GM12878 (cell line): ENCODE measurements around the gene MAP3K7. TPM values are rescaled to one million over a fixed set of nuclear protein-coding genes. Genes with fewer than 3 reads are reported as not detected.

Experiments used
- ATAC-seq: fragments of 200-7000 bp; cut with Tn5 transposase; 3 replicates; pipeline ENCODE4 v1.9.1; 2020; ENCODE audit warnings: mild to moderate bottlenecking, moderate library complexity
- BruUV-seq: library from RNA; stranded (reverse); fragments of 400-500 nt; replicated peaks from 2 replicates; lab custom pipeline; 2021; lab: Mats Ljungman, UMichigan
- CTCF ChIA-PET: fragments of 300-600 bp; sonication (Branson Sonifier 250); formaldehyde crosslinking; extraction: SDS; loops from one replicate; lab custom pipeline; 2021; ENCODE audit warnings: inconsistent platforms; lab: Yijun Ruan, JAX
- POLR2A ChIA-PET: fragments of 350-600 bp; formaldehyde crosslinking; extraction: SDS; loops from one replicate; lab custom pipeline; 2021; ENCODE audit warnings: inconsistent platforms; lab: Charles Lee
- RAD21 ChIA-PET: fragments of 300-600 bp; sonication (Branson Sonifier 250); formaldehyde crosslinking; loops from one replicate; lab custom pipeline; 2023; ENCODE audit warnings: antibody characterized with exemption; ENCODE audit not compliant: unreplicated experiment; lab: Charles Lee
- SMC1A ChIA-PET: fragments of 300-600 bp; sonication (Branson Sonifier 250); formaldehyde crosslinking; loops from one replicate; lab custom pipeline; 2023; ENCODE audit not compliant: unreplicated experiment, uncharacterized antibody; lab: Charles Lee
- DNase-seq: peaks from one replicate; pipeline ENCODE4 v3.0.0-alpha.2; 2011; ENCODE audit warnings: low read depth, low spot score
- FAIRE-seq: peaks from 3 replicates; lab custom pipeline; 2011; peaks lifted over from hg19 to GRCh38; lab: Jason Lieb, UNC
- H2AFZ ChIP-seq: 2 replicates; pipeline ENCODE4 v1.6.0; 2011; ENCODE audit warnings: low read depth, low read length, control low read depth; ENCODE audit not compliant: control insufficient read depth
- H3K27ac ChIP-seq: 2 replicates; pipeline ENCODE4 v1.5.1; 2011; ENCODE audit warnings: control low read depth; ENCODE audit not compliant: control insufficient read depth, insufficient read depth
- H3K27me3 ChIP-seq, 2 experiments: replicated peaks in 1 of 2; 2 replicates each; pipeline versions ENCODE4 v1.6.0 to v1.6.1; 2011; ENCODE audit warnings: low read length in 1 of 2; ENCODE audit not compliant: control insufficient read depth in 2 of 2, insufficient read depth in 2 of 2
- H3K36me3 ChIP-seq, 2 experiments: 2 replicates each; pipeline ENCODE4 v1.5.1; 2011; ENCODE audit warnings: low read length in 1 of 2; ENCODE audit not compliant: control insufficient read depth in 2 of 2, insufficient read depth in 2 of 2
- H3K4me1 ChIP-seq: 2 replicates; pipeline ENCODE4 v1.6.1; 2011; ENCODE audit warnings: mild to moderate bottlenecking, low read length, moderate library complexity, mixed read lengths; ENCODE audit not compliant: control insufficient read depth, insufficient read depth
- H3K4me2 ChIP-seq: 2 replicates; pipeline ENCODE4 v1.6.0; 2011; ENCODE audit warnings: control low read depth; ENCODE audit not compliant: control insufficient read depth, insufficient read depth
- H3K4me3 ChIP-seq: fragments of 200-600 bp; sonication (generic); 2 replicates; pipeline ENCODE4 v1.5.1; 2016
- H3K79me2 ChIP-seq: 2 replicates; pipeline ENCODE4 v1.6.0; 2011; ENCODE audit warnings: low read length; ENCODE audit not compliant: control insufficient read depth, insufficient read depth
- H3K9ac ChIP-seq: 2 replicates; pipeline ENCODE4 v1.8.0; 2011; ENCODE audit warnings: low read length, control low read depth, mixed read lengths; ENCODE audit not compliant: control insufficient read depth, insufficient read depth
- H3K9me3 ChIP-seq: replicated peaks from 3 replicates; pipeline ENCODE4 v1.5.1; 2011; ENCODE audit warnings: mild to moderate bottlenecking, low read length; ENCODE audit not compliant: control insufficient read depth, insufficient read depth
- H4K20me1 ChIP-seq: 2 replicates; pipeline ENCODE4 v1.6.0; 2011; ENCODE audit not compliant: control insufficient read depth, insufficient read depth
- ASH2L ChIP-seq: fragments of 300-600, 200-600 bp; sonication (generic); IDR thresholded peaks from 2 replicates; pipeline ENCODE4 v1.6.1; 2017; ENCODE audit warnings: low read depth, mild to moderate bottlenecking, borderline replicate concordance
- BHLHE40 ChIP-seq, 2 experiments: fragments of 450-650 bp in 1 of 2; IDR thresholded peaks; 2 replicates each; pipeline ENCODE4 v1.6.1; 2011 to 2017; ENCODE audit warnings: low read depth in 2 of 2, borderline replicate concordance in 1 of 2, improper control_type of control experiment in 1 of 2, low read length in 1 of 2, mild to moderate bottlenecking in 1 of 2
- CEBPZ ChIP-seq: fragments of 150-350 bp; IDR thresholded peaks from 2 replicates; pipeline ENCODE4 v1.6.1; 2016; ENCODE audit warnings: low read depth, low read length
- KLF5 ChIP-seq: fragments of 450-650 bp; IDR thresholded peaks from 2 replicates; pipeline ENCODE4 v1.6.1; 2014; ENCODE audit warnings: mild to moderate bottlenecking; ENCODE audit not compliant: partially characterized antibody
- MLLT1 ChIP-seq: fragments of 450-650 bp; IDR thresholded peaks from 2 replicates; pipeline ENCODE4 v1.6.1; 2016; ENCODE audit warnings: mild to moderate bottlenecking
- MYB ChIP-seq: fragments of 150-350 bp; IDR thresholded peaks from 2 replicates; pipeline ENCODE4 v1.6.1; 2014; ENCODE audit warnings: mild to moderate bottlenecking, low read depth, low read length, borderline replicate concordance
- PBX3 ChIP-seq: IDR thresholded peaks from 2 replicates; pipeline ENCODE4 v1.6.1; 2011; ENCODE audit warnings: mild to moderate bottlenecking, low read depth, low read length, moderate library complexity; ENCODE audit not compliant: insufficient replicate concordance
- SMARCA5 ChIP-seq: fragments of 450-650 bp; IDR thresholded peaks from 2 replicates; pipeline ENCODE4 v1.6.1; 2017; ENCODE audit warnings: mild to moderate bottlenecking
- STAT3 ChIP-seq: IDR thresholded peaks from 2 replicates; pipeline ENCODE4 v1.6.1; 2011; ENCODE audit warnings: low read depth, low read length, improper control_type of control experiment
- WGBS: methylation state at CpG from one replicate; pipeline ENCODE4 v1.1.6; 2016; ENCODE audit warnings: low lambda C conversion rate; ENCODE audit not compliant: insufficient replicate concordance, insufficient coverage; ENCODE audit errors: missing lambda C conversion rate; 5-methylcytosine and 5-hydroxymethylcytosine counted together
- in situ Hi-C: fragments of 300-500 bp; cut with MboI; formaldehyde crosslinking; loops from 9 replicates; pipeline ENCODE4 v1.14.3; 2018; ENCODE audit warnings: mixed read lengths
- intact Hi-C: fragments of 100-400 bp; cut with micrococcal nuclease; formaldehyde crosslinking; loops from one replicate; pipeline ENCODE4 v1.14.2; 2022; ENCODE audit not compliant: unreplicated experiment
- polyA plus RNA-seq, 11 experiments: library from polyadenylated mRNA; depleted of rRNA in 4 of 11; unstranded in 6 of 11; stranded (reverse) in 5 of 11; fragments of >200 nt; fragmentation: Nextera tagmentation in 4 of 11; fragmentation: Illumina TruSeq in 1 of 11; extraction: Ambion mirVana in 4 of 11; extraction: Trizol in 1 of 11; gene quantifications; 1 replicate in 1 of 11; 2 replicates in 10 of 11; pipeline versions ENCODE4 v1.2.1 to v1.2.3, GENCODE V29; 2011 to 2016; ENCODE audit warnings: inconsistent platforms in 2 of 11, missing spikeins in 2 of 11, low read depth in 1 of 11
- total RNA-seq, 4 experiments: library from RNA; depleted of rRNA in 3 of 4; stranded (reverse); fragments of >200 nt in 3 of 4; fragmentation: Illumina TruSeq in 1 of 4; extraction: Trizol in 1 of 4; gene quantifications; 2 replicates each; pipeline versions ENCODE4 v1.2.1 to v1.2.3, GENCODE V29; 2013 to 2021
- TF ChIP-seq, protein P1 (sequence below): fragments of 450-650 bp; IDR thresholded peaks from 2 replicates; pipeline ENCODE4 v1.6.1; 2017; ENCODE audit warnings: low read depth, mild to moderate bottlenecking, moderate library complexity
- TF ChIP-seq, protein P2 (sequence below): IDR thresholded peaks from 2 replicates; pipeline ENCODE4 v1.6.1; 2012; ENCODE audit warnings: low read depth, low read length, improper control_type of control experiment

The MAP3K7 gene
- total and polyA plus RNA-seq, 10 of the 15 experiments (the other 5 are each of a cell fraction or from before 2014, with no cell fraction given): 7.0 to 42.6 (median 22.0) TPM

DNA sequence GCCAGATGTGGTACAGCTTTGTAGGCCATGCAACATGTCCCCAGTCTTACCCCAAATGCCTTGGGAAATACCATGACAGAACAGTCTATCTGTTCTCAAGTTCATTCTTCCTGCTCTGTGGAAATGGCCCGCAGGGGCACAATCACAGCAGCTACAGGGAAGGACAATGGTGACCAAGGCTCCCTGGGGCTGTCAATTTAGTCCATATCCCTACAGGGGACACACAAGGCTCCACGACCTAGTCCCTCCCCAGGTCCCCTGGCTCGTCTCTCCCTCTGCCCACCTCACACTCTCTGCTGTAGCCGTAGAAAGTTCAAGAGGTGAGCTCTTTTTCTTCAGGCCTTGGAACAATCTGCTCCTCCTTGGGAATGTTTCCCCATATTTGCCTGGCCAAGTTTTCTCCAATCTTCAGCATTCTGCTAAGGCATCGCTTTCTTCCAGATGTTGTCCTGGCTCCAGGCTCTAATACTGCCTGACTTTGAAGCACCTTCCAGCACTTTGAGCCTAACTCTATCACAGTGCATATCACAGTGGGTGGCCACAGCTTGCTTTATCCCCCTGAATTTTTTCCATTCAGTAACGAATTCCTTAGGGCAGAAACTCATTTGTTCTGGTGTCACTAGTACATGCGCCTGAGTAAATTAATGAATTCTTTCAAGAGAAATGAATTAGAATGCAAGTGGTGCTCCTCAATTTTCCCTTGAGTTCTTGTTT is 92.6 kb downstream of the MAP3K7 start:
- RAD21 ChIA-PET: no interaction called here
- TF ChIP-seq, protein P1, sequence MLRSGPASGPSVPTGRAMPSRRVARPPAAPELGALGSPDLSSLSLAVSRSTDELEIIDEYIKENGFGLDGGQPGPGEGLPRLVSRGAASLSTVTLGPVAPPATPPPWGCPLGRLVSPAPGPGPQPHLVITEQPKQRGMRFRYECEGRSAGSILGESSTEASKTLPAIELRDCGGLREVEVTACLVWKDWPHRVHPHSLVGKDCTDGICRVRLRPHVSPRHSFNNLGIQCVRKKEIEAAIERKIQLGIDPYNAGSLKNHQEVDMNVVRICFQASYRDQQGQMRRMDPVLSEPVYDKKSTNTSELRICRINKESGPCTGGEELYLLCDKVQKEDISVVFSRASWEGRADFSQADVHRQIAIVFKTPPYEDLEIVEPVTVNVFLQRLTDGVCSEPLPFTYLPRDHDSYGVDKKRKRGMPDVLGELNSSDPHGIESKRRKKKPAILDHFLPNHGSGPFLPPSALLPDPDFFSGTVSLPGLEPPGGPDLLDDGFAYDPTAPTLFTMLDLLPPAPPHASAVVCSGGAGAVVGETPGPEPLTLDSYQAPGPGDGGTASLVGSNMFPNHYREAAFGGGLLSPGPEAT: no peak
- TF ChIP-seq, protein P2, sequence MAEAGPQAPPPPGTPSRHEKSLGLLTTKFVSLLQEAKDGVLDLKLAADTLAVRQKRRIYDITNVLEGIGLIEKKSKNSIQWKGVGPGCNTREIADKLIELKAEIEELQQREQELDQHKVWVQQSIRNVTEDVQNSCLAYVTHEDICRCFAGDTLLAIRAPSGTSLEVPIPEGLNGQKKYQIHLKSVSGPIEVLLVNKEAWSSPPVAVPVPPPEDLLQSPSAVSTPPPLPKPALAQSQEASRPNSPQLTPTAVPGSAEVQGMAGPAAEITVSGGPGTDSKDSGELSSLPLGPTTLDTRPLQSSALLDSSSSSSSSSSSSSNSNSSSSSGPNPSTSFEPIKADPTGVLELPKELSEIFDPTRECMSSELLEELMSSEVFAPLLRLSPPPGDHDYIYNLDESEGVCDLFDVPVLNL: no peak
- no peak for TF ChIP-seq CEBPZ
- TF ChIP-seq MLLT1: no peak
- TF ChIP-seq STAT3: no peak
- TF ChIP-seq KLF5: no peak
- no peak for TF ChIP-seq SMARCA5
- TF ChIP-seq BHLHE40 (IDR thresholded peaks at IDR 0.05; ENCODE audit: borderline replicate concordance in 1 of 2, low read depth in 2 of 2, low read length in 1 of 2): no peak
- TF ChIP-seq MYB: no peak
- TF ChIP-seq PBX3: no peak
- TF ChIP-seq ASH2L: no peak

More for the DNA sequence above, 92.6 kb downstream of the MAP3K7 start:
- Histone ChIP-seq H3K9ac (no peak overlapping the region), H2AFZ (no peak overlapping the region), H3K27ac (no peak overlapping the region), H3K9me3 (no peaks in the 10 kb centered on the region), H3K36me3 (no peaks in the 10 kb centered on the region), H3K4me1 (no peaks in the 10 kb centered on the region), H3K4me3 (no peak overlapping the region), H3K79me2 (no peaks in the 10 kb centered on the region), H3K4me2 (no peak overlapping the region), H3K27me3 (peaks cover 0 to 1% of the 10 kb centered on the region in 2 experiments; a peak in 2 of 4 replicates), H4K20me1 (no peaks in the 10 kb centered on the region; the same call in 1 of the 2 replicates)
- ATAC-seq (no peak), FAIRE-seq (no peak), DNase-seq (no peak)
- no TSS peak for BruUV-seq
- CTCF ChIA-PET: interaction anchor here (1.4 kb wide), 1 partner anchor 15 kb away, joined by 6 read pairs; no protein-coding TSS in a partner anchor
- SMC1A ChIA-PET: interaction anchor here (0.6 to 1.3 kb wide), 3 partner anchors 10 to 101 kb away, joined by 3 to 4 read pairs (median 3); no protein-coding TSS in a partner anchor
- POLR2A ChIA-PET: no interaction called here
- intact Hi-C loops: no loop called here
- in situ Hi-C loops: no loop called here
- WGBS: 28% methylated on average over 7 of the region's 7 CpGs
